Fibroblast of skin of left biceps (primary cell): ENCODE results near the gene LYPD6.
"Not testable (repeated sequence)": the region's sequence is repeated elsewhere in the genome, so short reads cannot be mapped to it uniquely, and the experiment has no call there.

Source experiments
- DNase-seq, 2 experiments: peaks; one replicate each; pipeline ENCODE4 v3.0.0-alpha.2; 2013; ENCODE audit warnings: low read depth in 2 of 2

The LYPD6 gene, protein sequence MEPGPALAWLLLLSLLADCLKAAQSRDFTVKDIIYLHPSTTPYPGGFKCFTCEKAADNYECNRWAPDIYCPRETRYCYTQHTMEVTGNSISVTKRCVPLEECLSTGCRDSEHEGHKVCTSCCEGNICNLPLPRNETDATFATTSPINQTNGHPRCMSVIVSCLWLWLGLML

GRCh38 chr2:149330127-149331022 lies at the start of gene LYPD6:
TSS of gene LYPD6 (plus strand) at chr2:149330587. CDS start at chr2:149437709, 107,122 bp downstream.
- peak in 1 of 2 experiments; percentile 36 for DNase-seq

GRCh38 chr2:149281441-149281840 lies 48.9 kb upstream of the LYPD6 start:
- no peak for DNase-seq

DNA sequence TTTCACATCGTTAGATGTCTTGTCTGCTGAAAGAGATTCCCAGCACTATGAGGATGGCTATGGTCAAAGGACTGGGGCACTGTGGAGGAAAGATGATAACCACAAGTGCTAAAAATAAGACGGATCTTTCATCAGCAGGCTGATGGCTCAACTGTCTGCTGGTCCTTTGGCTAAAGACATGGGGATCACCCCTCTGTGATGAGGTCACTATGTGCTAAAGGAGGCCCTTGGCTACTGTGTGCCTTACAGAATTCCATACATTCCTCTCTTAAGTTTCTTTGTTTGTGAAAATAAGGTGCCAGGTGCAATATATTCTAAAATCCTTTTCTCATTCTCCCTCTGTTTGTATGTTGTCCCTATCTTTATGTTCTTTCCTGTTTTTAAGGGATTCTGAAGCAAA lies 39.7 kb upstream of the LYPD6 start:
- no peak for DNase-seq

DNA sequence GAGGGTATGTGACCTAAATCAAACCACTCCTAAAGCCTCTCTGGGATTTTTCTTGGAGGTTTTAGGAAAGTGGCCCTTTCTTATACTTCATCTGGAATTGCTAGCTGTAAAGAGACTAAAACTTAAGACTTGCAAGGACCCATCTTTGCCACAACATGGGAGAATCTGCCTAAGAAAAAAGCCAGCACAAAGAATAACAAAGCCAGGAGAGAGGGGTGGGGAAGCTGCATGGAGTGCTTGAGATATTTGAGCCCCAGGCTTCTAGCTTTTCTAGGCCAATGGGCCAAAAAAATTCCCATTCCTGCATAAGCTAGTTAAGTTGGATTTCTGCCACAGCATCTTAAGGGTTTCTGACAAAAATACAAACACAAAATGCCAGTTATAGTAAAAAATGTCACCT lies 38.5 kb upstream of the LYPD6 start:
- DNase-seq = no peak

DNA sequence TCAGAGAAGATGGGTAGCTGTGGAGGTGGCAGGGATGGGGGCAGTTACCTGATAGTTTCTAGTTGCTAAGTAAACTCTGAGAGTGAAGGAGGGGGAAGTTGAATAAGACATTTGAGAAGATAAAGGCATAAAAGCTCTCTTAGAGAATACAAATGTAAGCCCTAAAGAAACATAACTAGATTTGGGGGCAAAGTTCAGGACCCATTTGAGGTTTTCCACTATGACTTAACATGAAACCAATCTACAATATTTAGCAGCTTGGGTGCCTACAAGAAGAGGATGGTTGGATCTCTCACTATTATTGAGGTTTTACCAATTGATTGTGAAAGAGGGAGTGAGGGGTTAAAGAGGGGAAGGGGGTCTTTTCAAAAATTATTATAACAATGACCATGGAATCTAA lies 34.4 kb upstream of the LYPD6 start:
- no peak for DNase-seq

DNA sequence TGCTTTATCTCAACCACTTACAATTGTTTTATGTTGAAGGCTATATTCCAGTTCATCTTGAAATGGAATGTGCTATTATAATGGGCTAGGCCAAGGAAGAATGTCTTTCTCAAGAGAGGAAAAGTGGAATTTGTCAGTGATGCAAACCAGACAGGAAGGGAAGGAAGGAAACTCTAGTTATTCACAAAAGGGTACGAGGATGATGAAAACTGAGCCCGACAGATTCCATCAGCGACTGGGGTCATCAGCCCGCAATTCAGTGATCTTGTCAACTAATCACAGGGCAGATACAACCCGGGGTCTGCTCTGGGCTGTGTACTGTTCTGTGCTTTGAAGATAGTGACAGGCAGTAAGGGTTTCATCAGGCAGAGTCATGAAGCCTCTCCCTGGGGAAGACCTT lies 23.4 kb upstream of the LYPD6 start:
- DNase-seq = no peak

GRCh38 chr2:149310349-149310748 lies 20.0 kb upstream of the LYPD6 start:
- no peak for DNase-seq

- no peak for DNase-seq
Measured at GRCh38 chr2:149312039-149312438, 18.3 kb upstream of the LYPD6 start.

DNA sequence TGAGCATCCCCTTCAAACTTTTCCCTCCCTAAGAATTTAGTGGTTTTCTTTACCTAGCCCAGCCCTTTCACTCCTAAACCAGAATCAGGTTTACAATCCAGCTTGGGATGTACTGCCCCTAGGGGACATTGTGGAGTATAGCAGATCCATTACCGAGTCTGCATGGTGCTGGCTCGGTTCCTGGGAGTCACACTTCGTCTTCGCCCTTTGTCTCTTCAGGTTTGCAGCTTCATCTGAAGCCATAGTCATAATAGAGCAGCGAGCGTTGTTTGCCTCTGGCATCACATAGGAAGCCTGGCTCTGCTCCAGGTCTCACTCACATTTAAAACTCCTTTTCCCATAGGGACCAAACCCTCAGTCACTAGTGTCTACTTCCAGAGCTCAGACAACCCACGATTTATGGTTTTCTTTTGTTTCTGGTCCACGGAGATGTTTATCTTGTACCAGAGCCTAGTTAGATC lies 16.8 kb upstream of the LYPD6 start:
- no peak for DNase-seq

DNA sequence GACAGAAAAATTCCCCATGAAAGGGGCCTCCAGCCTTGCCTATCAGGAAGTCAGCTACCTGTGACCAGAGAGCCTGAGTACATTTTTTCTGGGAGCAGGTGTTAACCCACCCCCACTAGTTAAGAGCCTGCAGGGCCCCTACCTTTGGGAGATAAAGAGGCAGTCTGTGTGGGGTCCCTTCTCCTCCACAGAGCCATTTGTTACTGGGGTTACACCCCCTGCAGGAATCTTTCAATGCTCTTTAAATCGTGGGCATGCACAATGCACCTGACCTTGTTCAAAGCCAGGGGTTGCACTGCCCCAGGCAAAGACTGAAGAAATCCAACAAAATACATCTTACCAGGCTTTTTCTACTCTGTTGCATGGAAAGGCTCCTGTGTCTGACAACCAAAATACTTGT lies 15.7 kb upstream of the LYPD6 start:
- DNase-seq = no peak

- DNase-seq = no peak
Measured at GRCh38 chr2:149315461-149315860, 14.9 kb upstream of the LYPD6 start.

DNA sequence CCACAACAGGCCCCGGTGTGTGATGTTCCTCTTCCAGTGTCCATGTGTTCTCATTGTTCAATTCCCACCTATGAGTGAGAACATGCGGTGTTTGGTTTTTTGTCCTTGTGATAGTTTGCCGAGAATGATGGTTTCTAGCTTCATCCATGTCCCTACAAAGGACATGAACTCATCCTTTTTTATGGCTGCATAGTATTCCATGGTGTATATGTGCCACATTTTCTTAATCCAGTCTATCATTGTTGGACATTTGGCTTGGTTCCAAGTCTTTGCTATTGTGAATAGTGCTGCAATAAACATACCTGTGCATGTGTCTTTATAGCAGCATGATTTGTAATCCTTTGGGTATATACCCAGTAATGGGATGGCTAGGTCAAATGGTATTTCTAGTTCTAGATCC lies 11.8 kb upstream of the LYPD6 start:
- not testable (repeated sequence) for DNase-seq

DNA sequence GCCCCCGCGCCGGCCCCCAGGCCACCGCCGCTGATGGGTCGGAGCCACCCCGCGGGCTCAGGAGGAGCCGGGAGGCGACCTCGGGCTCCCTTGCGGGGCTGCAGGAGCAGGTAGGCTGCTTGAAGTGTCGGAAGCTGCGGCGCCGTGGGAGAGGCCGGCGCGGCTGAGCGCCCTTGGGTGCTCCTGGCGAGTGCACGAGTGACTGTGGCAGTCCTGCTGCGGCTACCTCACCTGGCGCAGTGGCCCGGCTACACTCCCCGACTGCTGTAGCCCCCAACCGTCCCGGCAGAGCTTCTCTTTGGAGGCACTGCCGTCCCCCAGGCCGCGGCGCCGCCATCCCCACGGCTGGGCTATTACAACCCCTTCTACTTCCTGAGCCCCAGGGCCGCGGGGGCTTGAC lies 10.0 kb upstream of the LYPD6 start:
- no peak for DNase-seq

- no peak for DNase-seq
Measured at GRCh38 chr2:149329068-149329467, 1.3 kb upstream of the LYPD6 start.

GRCh38 chr2:149329489-149330126 lies 779 bp upstream of the LYPD6 start:
- DNase-seq = peak in 1 of 2 experiments; percentile 14

DNA sequence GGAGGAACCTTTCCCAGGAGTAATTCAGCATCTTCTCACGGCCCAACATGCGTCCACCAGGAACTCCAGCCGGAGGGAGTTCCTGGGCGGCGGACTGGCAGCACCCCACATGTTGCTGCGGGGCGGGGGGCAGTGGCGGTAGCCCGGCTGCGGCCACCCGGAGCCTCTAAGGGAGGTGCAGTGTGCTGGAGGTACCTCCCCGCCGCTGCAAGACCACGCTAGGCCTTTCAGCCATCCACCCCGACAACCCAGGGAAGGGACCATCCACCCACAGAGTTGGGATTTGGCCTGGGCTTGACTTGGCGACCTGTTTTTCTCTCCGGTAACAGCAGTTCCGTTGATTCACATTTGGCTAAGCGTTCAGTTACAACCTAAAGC lies 625 bp downstream of the LYPD6 start:
- DNase-seq = no peak

GRCh38 chr2:149332364-149332763 lies 2.0 kb downstream of the LYPD6 start:
- DNase-seq = no peak

DNA sequence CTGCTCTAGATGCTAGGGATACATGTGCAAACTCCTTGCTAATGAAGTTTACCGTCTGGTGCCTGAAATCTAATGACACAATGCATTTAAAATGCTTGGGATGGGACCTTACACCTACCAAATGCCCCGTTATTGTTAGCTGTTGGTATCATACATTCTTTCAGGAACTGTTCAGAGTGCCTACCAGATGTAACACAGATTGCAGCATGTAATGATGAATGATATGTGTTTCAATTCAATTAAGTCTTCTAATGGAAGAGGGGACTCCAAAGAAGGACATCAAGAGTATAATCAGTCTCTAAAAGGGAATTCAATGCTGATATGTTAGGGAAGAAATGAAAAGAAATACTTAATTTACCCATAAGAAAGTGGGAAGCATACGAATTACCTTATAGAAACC lies 3.2 kb downstream of the LYPD6 start:
- no peak for DNase-seq

DNA sequence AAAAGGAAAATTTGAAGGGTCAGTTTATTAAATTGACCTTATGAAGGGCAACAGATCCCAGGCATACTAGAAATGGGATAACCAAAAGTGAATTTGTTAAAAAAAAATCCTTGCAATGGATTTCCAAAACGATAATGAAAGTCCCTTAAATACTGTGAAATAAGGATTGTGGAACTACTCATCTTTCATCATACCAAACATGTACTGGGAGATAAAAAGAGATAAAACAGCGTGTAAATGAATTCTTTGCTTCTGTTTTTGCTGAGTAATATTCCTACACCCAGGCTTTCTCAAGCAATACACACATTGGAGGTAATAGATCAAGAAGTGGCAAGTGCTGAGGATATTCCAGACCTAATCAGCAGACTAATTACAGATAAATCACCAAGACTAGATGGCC lies 3.8 kb downstream of the LYPD6 start:
- no peak for DNase-seq

DNA sequence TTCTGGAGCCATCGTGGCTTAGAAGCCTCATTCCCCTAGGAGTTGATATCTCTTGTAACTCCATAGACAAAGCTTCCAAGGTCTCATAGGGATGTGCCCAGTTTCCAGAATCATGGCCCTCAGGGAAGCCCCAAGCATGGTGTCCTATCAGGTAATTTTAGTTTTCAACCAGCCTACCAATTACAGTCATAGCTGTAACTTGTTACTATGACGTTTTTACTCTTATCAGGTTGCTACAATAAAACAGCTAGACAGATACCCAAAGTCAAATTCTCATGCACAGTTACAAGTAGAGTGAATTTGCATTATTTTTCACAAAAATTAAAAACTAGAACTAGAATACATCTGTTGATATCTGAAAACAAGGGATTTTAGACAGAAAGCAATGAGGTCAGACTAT lies 8.9 kb downstream of the LYPD6 start:
- no peak for DNase-seq

GRCh38 chr2:149342509-149342908 lies 12.1 kb downstream of the LYPD6 start:
- DNase-seq = no peak

GRCh38 chr2:149344105-149344504 lies 13.7 kb downstream of the LYPD6 start:
- no peak for DNase-seq

DNA sequence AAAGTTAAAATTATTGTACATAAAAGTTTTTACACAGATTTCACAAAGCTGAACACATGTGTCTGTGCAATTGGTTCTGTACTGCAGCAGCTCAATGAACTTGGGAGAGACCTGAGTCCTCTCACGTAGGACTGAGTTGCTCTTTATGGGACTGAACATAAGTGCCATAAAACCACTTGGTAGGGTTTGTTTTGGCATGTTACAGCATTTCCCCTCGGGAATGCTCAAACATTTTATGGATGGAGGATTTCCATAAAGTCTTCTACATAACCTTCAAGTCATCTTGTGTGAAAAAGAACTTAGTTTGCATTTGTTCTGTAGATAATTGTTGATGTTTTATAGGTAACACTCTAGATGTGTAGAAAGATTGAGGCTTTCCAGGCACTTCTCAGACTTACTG lies 15.9 kb downstream of the LYPD6 start:
- no peak for DNase-seq
